K562 (cell line): ENCODE data around the gene SPIRE1.

Source experiments
- CTCF ChIP-seq, 3 experiments: IDR thresholded peaks in 2 of 3; conservative IDR thresholded peaks in 1 of 3; 2 replicates each; pipeline ENCODE4 v1.5.1; 2011 to 2012; ENCODE audit warnings: low read length in 3 of 3, mild to moderate bottlenecking in 3 of 3, control low read depth in 2 of 3, improper control_type of control experiment in 1 of 3, inconsistent platforms in 1 of 3, low read depth in 1 of 3, mixed read lengths in 1 of 3, moderate library complexity in 1 of 3; ENCODE audit not compliant: insufficient read depth in 2 of 3
- EZH2 ChIP-seq: IDR thresholded peaks from 2 replicates; pipeline ENCODE4 v1.6.1; 2012; ENCODE audit warnings: low read depth, mild to moderate bottlenecking, inconsistent platforms, low read length, borderline replicate concordance
- RCOR1 ChIP-seq, 2 experiments: IDR thresholded peaks; 2 replicates each; pipeline ENCODE4 v1.6.1; 2012; ENCODE audit warnings: low read depth in 2 of 2, low read length in 2 of 2, borderline replicate concordance in 1 of 2, improper control_type of control experiment in 1 of 2
- SIRT6 ChIP-seq: IDR thresholded peaks from one replicate; pipeline ENCODE4 v1.6.1; 2012; ENCODE audit warnings: low read depth, mild to moderate bottlenecking, control low read depth, inconsistent platforms, low read length, moderate library complexity
- ZNF121 ChIP-seq: sonication (generic); formaldehyde crosslinking; conservative IDR thresholded peaks from 2 replicates; pipeline ENCODE4 v1.8.0; 2022; ENCODE audit warnings: missing genetic modification reagents

- TF ChIP-seq SIRT6 (no peak), RCOR1 (IDR thresholded peaks at IDR 0.05; ENCODE audit: borderline replicate concordance in 1 of 2, low read depth in 2 of 2, low read length in 2 of 2) (no peak), EZH2 (no peak), ZNF121 (CRISPR knock-in tag) (no peak), CTCF (IDR thresholded peaks at IDR 0.05 in 2 of 3, conservative IDR thresholded peaks at IDR 0.05 in 1 of 3; ENCODE audit: insufficient read depth in 2 of 3, low read depth in 1 of 3, low read length in 3 of 3) (no peak)
These were observed 72.7 kb downstream of the SPIRE1 start for GRCh38 chr18:12585218-12585617.
